ENCODE data around the gene TREM1.

DNA sequence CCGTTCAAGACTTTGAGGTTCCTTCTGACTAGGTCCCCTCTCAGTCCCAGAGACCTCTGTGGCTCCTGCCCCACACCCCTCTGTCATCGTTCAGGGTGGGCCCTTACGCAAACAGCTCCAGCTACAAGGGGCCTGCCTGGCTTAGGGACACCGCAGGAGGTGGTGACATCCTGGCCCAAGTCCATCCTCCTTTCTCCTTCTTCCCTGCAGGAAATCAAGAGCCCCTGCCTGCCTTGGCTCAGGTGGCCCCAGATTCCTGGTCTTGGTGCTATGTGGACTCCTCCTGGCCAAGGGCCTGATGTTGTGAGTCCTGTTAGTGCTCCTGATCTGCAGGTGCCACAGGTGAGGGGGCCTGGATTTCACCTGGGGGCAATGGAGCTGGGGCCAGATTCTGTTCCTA is 50.2 kb downstream of the TREM1 start:
- TF ChIP-seq YY1 (IDR thresholded peaks at IDR 0.05; ENCODE audit: insufficient read depth, insufficient read length) = no peak
- TF ChIP-seq ZNF274 (IDR thresholded peaks at IDR 0.05; ENCODE audit: low read depth, low read length) = no peak
